IMR-90 (cell line): ENCODE measurements around the gene CYTH4. TPM values are rescaled to one million over a fixed set of nuclear protein-coding genes. Genes with fewer than 3 reads are reported as not detected.

Experiments used
- ATAC-seq: fragments of 200-7000 bp; cut with Tn5 transposase; 2 replicates; pipeline ENCODE4 v1.9.1; 2020; ENCODE audit warnings: low read depth, mild to moderate bottlenecking, moderate library complexity
- BruUV-seq: library from RNA; stranded (reverse); fragments of 400-500 nt; replicated peaks from 2 replicates; lab custom pipeline; 2021; lab: Mats Ljungman, UMichigan
- CTCF ChIA-PET: fragments of 300-600 bp; formaldehyde crosslinking; extraction: SDS; loops from one replicate; lab custom pipeline; 2021; ENCODE audit warnings: antibody characterized with exemption; lab: Yijun Ruan, JAX
- POLR2A ChIA-PET: fragments of 300-600 bp; sonication (Branson Sonifier 250); formaldehyde crosslinking; loops from one replicate; lab custom pipeline; 2022; ENCODE audit warnings: antibody characterized with exemption; ENCODE audit not compliant: unreplicated experiment; lab: Charles Lee
- DNase-seq: peaks from one replicate; pipeline ENCODE4 v3.0.0; 2013
- H2AFZ ChIP-seq: replicated peaks from 2 replicates; pipeline ENCODE3; 2013; ENCODE audit warnings: low read length, mild to moderate bottlenecking; ENCODE audit not compliant: poor library complexity
- H2AK5ac ChIP-seq: 2 replicates; pipeline ENCODE4 v1.6.1; 2013; ENCODE audit warnings: low read depth, low read length, inconsistent platforms
- H2AK9ac ChIP-seq: replicated peaks from 2 replicates; pipeline ENCODE3; 2013; ENCODE audit warnings: mild to moderate bottlenecking, low read depth, low read length, moderate library complexity; ENCODE audit not compliant: poor library complexity
- H2BK120ac ChIP-seq: 2 replicates; pipeline ENCODE4 v1.6.1; 2013; ENCODE audit warnings: low read depth, low read length, inconsistent platforms
- H2BK15ac ChIP-seq: 3 replicates; pipeline ENCODE4 v1.6.1; 2013; ENCODE audit warnings: low read depth, low read length, inconsistent platforms
- H2BK20ac ChIP-seq: 2 replicates; pipeline ENCODE4 v1.6.1; 2013; ENCODE audit warnings: low read depth, mild to moderate bottlenecking, inconsistent platforms, low read length, moderate library complexity
- H2BK5ac ChIP-seq: 2 replicates; pipeline ENCODE4 v1.6.1; 2013; ENCODE audit warnings: mild to moderate bottlenecking, low read depth, low read length, inconsistent platforms; ENCODE audit not compliant: poor library complexity, severe bottlenecking
- H3K14ac ChIP-seq: replicated peaks from 2 replicates; pipeline ENCODE4 v1.6.1; 2013; ENCODE audit warnings: low read depth, low read length, inconsistent platforms
- H3K18ac ChIP-seq: 2 replicates; pipeline ENCODE4 v1.6.1; 2013; ENCODE audit warnings: low read depth, low read length, control low read depth
- H3K23ac ChIP-seq: 2 replicates; pipeline ENCODE4 v1.6.1; 2013; ENCODE audit warnings: low read depth, low read length, inconsistent platforms
- H3K27ac ChIP-seq: 2 replicates; pipeline ENCODE4 v1.5.1; 2013; ENCODE audit warnings: mild to moderate bottlenecking, control low read depth, low read length; ENCODE audit not compliant: insufficient read depth
- H3K27me3 ChIP-seq: 2 replicates; pipeline ENCODE4 v1.6.1; 2013; ENCODE audit warnings: low read length; ENCODE audit not compliant: control insufficient read depth, insufficient read depth
- H3K36me3 ChIP-seq: 2 replicates; pipeline ENCODE4 v1.6.1; 2013; ENCODE audit warnings: low read length, mixed read lengths; ENCODE audit not compliant: control insufficient read depth, insufficient read depth
- H3K4ac ChIP-seq: 2 replicates; pipeline ENCODE4 v1.6.1; 2013; ENCODE audit warnings: low read depth, low read length, inconsistent platforms
- H3K4me1 ChIP-seq: 2 replicates; pipeline ENCODE4 v1.6.1; 2013; ENCODE audit warnings: low read length, mixed read lengths; ENCODE audit not compliant: control insufficient read depth, insufficient read depth
- H3K4me2 ChIP-seq: 2 replicates; pipeline ENCODE4 v1.6.1; 2013; ENCODE audit warnings: low read depth, mild to moderate bottlenecking, control low read depth, low read length, moderate library complexity
- H3K4me3 ChIP-seq: 2 replicates; pipeline ENCODE4 v1.5.1; 2013; ENCODE audit warnings: low read depth, mild to moderate bottlenecking, control low read depth, low read length, moderate library complexity; ENCODE audit not compliant: insufficient read depth
- H3K56ac ChIP-seq: 2 replicates; pipeline ENCODE4 v1.6.1; 2013; ENCODE audit warnings: low read length, inconsistent platforms; ENCODE audit not compliant: insufficient read depth; ENCODE audit errors: extremely low read depth
- H3K79me1 ChIP-seq, 2 experiments: 2 replicates each; pipeline ENCODE4 v1.6.1; 2013; ENCODE audit warnings: low read length in 2 of 2, inconsistent platforms in 1 of 2, low read depth in 1 of 2
- H3K9ac ChIP-seq: 2 replicates; pipeline ENCODE4 v1.6.1; 2013; ENCODE audit warnings: low read depth, low read length, control low read depth
- H3K9me1 ChIP-seq: 2 replicates; pipeline ENCODE4 v1.6.1; 2013; ENCODE audit warnings: low read length, inconsistent platforms; ENCODE audit not compliant: insufficient read depth
- H3K9me3 ChIP-seq: 2 replicates; pipeline ENCODE4 v1.6.1; 2013; ENCODE audit warnings: low read length; ENCODE audit not compliant: control insufficient read depth, insufficient read depth
- H4K20me1 ChIP-seq: 2 replicates; pipeline ENCODE4 v1.6.1; 2013; ENCODE audit warnings: low read length, inconsistent platforms; ENCODE audit not compliant: insufficient read depth
- H4K5ac ChIP-seq: 2 replicates; pipeline ENCODE4 v1.6.1; 2013; ENCODE audit warnings: mild to moderate bottlenecking, low read depth, low read length, control low read depth
- H4K8ac ChIP-seq, 2 experiments: 2 replicates each; pipeline ENCODE4 v1.6.1; 2013; ENCODE audit warnings: low read depth in 2 of 2, low read length in 2 of 2, control low read depth in 1 of 2, inconsistent platforms in 1 of 2
- H4K91ac ChIP-seq: 2 replicates; pipeline ENCODE4 v1.6.1; 2013; ENCODE audit warnings: low read depth, low read length, inconsistent platforms; ENCODE audit not compliant: insufficient read depth
- CEBPB ChIP-seq: IDR thresholded peaks from 2 replicates; pipeline ENCODE4 v1.6.1; 2012; ENCODE audit warnings: low read depth, low read length, improper control_type of control experiment
- MAFK ChIP-seq: IDR thresholded peaks from 2 replicates; pipeline ENCODE4 v1.6.1; 2012; ENCODE audit warnings: low read depth, low read length, improper control_type of control experiment
- RCOR1 ChIP-seq: IDR thresholded peaks from 2 replicates; pipeline ENCODE4 v1.6.1; 2012; ENCODE audit warnings: mild to moderate bottlenecking, low read length, improper control_type of control experiment; ENCODE audit not compliant: insufficient replicate concordance
- WGBS, 2 experiments: methylation state at CpG; one replicate each; pipeline versions ENCODE4 v1.1.5 to v1.1.7; 2013; ENCODE audit warnings: missing lambda C conversion rate in 2 of 2; ENCODE audit not compliant: insufficient read length in 1 of 2; ENCODE audit errors: extremely low coverage in 2 of 2; 5-methylcytosine and 5-hydroxymethylcytosine counted together
- dilution Hi-C: fragments of 300-500 bp; cut with HindIII; formaldehyde crosslinking; loops from one replicate; pipeline ENCODE4 v1.14.3; 2018; ENCODE audit warnings: low sequenced_read_pairs; ENCODE audit not compliant: unreplicated experiment
- in situ Hi-C: fragments of 300-500 bp; cut with MboI; formaldehyde crosslinking; loops from 3 replicates; pipeline ENCODE4 v1.14.3; 2019; ENCODE audit warnings: low sequenced_read_pairs, inconsistent platforms, mixed read lengths
- intact Hi-C: fragments of 100-400 bp; cut with micrococcal nuclease; formaldehyde crosslinking; loops from 2 replicates; pipeline ENCODE4 v1.10.0; 2022
- polyA plus RNA-seq, 3 experiments: library from polyadenylated mRNA; depleted of rRNA; stranded (reverse); fragments of >200 nt; gene quantifications; 2 replicates each; pipeline ENCODE4 v1.2.3, GENCODE V29; 2012; ENCODE audit warnings: low replicate concordance in 1 of 3
- total RNA-seq: library from RNA; depleted of rRNA; stranded (reverse); fragments of >200 nt; gene quantifications from 2 replicates; pipeline ENCODE4 v1.2.3, GENCODE V29; 2012

The CYTH4 gene
- total and polyA plus RNA-seq, 2 of the 4 experiments (the other 2 are of a cell fraction): 0.36 to 0.55 TPM

GRCh38 chr22:37312549-37313183 lies 30.4 kb downstream of the CYTH4 start:
- peak overlapping the region; percentile 98 for H3K4ac ChIP-seq
- H3K23ac ChIP-seq: no peak overlapping the region
- H3K27me3 ChIP-seq: no peaks in the 10 kb centered on the region
- H3K4me1 ChIP-seq: peaks cover 33% of the 10 kb centered on the region
- no peak overlapping the region for H2AFZ ChIP-seq
- H4K5ac ChIP-seq: no peak overlapping the region
- H3K56ac ChIP-seq: no peak overlapping the region
- intact Hi-C loops (no loop called here), dilution Hi-C loops (no loop called here), in situ Hi-C loops (no loop called here)
- H3K36me3 ChIP-seq: no peaks in the 10 kb centered on the region
- H3K27ac ChIP-seq: no peak overlapping the region
- 100% methylated on average over 5 of the region's 9 CpGs; no CpG with 5 or more reads in 1 of the 2 experiments for WGBS, 2 experiments
- H2BK120ac ChIP-seq: peak overlapping the region; percentile 98
- ChIA-PET POLR2A (no interaction called here), CTCF (interaction anchor here (1.2 kb wide), 1 partner anchor 145 kb away, joined by 3 read pairs; no protein-coding TSS in a partner anchor)
- H4K8ac ChIP-seq: no peak overlapping the region; a peak in 1 of 4 replicates
- H2BK15ac ChIP-seq: peak overlapping the region; percentile 48; the same call in 1 of the 3 replicates
- no peak overlapping the region for H3K18ac ChIP-seq
- no peak overlapping the region for H3K14ac ChIP-seq
- TF ChIP-seq RCOR1 (no peak), MAFK (no peak), CEBPB (no peak)
- no peak overlapping the region for H3K4me2 ChIP-seq
- H3K9me1 ChIP-seq: peaks cover 16% of the 10 kb centered on the region
- no peak overlapping the region for H3K4me3 ChIP-seq
- peaks cover 0 to 6% of the 10 kb centered on the region in 2 experiments; a peak in 2 of 4 replicates for H3K79me1 ChIP-seq
- H4K91ac ChIP-seq: peak overlapping the region; percentile 16; the same call in 1 of the 2 replicates
- peak overlapping the region; percentile 65 for H2AK5ac ChIP-seq
- no peak for ATAC-seq
- H3K9ac ChIP-seq: no peak overlapping the region
- DNase-seq: no peak
- H4K20me1 ChIP-seq: no peaks in the 10 kb centered on the region
- H2BK20ac ChIP-seq: peak overlapping the region; percentile 87
- no TSS peak for BruUV-seq
- no peaks in the 10 kb centered on the region for H3K9me3 ChIP-seq
- peak overlapping the region; percentile 20 for H2AK9ac ChIP-seq
- H2BK5ac ChIP-seq: no peak overlapping the region
